ENCODE data around the gene DPYSL5.

DNA sequence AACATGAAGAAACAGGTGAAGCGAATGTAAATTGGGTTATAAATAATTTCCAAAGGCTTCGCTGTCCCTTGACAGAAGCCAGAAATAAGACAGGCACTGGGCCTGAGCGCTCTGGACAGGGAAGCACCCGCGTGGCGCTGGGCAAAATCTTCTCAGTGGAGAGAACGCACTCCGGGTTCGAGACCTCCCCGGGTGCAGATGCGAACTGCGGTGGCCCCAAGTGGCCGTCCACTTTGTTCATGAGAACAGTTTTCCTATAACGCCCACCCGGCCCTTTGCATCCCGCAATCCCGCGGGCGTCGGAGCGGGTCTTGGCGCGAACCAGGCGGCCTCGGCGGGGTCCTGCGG lies 651 bp upstream of the DPYSL5 start:
- no peak for TF ChIP-seq POLR2A (IDR thresholded peaks at IDR 0.05; ENCODE audit: low read depth, low read length)
- TF ChIP-seq SIN3A (IDR thresholded peaks at IDR 0.05; ENCODE audit: low read depth, low read length) = no peak
- TF ChIP-seq ETV6 (conservative IDR thresholded peaks at IDR 0.05 in 1 of 2, IDR thresholded peaks at IDR 0.05 in 1 of 2; ENCODE audit: borderline replicate concordance in 1 of 2, low read depth in 1 of 2) = no peak
- TF ChIP-seq, protein P1, sequence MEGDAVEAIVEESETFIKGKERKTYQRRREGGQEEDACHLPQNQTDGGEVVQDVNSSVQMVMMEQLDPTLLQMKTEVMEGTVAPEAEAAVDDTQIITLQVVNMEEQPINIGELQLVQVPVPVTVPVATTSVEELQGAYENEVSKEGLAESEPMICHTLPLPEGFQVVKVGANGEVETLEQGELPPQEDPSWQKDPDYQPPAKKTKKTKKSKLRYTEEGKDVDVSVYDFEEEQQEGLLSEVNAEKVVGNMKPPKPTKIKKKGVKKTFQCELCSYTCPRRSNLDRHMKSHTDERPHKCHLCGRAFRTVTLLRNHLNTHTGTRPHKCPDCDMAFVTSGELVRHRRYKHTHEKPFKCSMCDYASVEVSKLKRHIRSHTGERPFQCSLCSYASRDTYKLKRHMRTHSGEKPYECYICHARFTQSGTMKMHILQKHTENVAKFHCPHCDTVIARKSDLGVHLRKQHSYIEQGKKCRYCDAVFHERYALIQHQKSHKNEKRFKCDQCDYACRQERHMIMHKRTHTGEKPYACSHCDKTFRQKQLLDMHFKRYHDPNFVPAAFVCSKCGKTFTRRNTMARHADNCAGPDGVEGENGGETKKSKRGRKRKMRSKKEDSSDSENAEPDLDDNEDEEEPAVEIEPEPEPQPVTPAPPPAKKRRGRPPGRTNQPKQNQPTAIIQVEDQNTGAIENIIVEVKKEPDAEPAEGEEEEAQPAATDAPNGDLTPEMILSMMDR (IDR thresholded peaks at IDR 0.05 in 2 of 3, conservative IDR thresholded peaks at IDR 0.05 in 1 of 3; ENCODE audit: control insufficient read depth in 2 of 3, extremely low read depth in 1 of 3, insufficient read depth in 1 of 3, low read depth in 3 of 3, low read length in 3 of 3) = no peak
- TF ChIP-seq NR2C2 (IDR thresholded peaks at IDR 0.05; ENCODE audit: borderline replicate concordance, control insufficient read depth, insufficient read length, low read depth) = no peak
- no peak for TF ChIP-seq JUND (IDR thresholded peaks at IDR 0.05; ENCODE audit: low read depth, low read length)
- no peak for TF ChIP-seq SP1 (IDR thresholded peaks at IDR 0.05; ENCODE audit: low read depth, low read length)
- TF ChIP-seq, protein P2, sequence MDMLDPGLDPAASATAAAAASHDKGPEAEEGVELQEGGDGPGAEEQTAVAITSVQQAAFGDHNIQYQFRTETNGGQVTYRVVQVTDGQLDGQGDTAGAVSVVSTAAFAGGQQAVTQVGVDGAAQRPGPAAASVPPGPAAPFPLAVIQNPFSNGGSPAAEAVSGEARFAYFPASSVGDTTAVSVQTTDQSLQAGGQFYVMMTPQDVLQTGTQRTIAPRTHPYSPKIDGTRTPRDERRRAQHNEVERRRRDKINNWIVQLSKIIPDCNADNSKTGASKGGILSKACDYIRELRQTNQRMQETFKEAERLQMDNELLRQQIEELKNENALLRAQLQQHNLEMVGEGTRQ (IDR thresholded peaks at IDR 0.05; ENCODE audit: borderline replicate concordance, low read depth, low read length) = no peak
- TF ChIP-seq CHD2 (IDR thresholded peaks at IDR 0.05; ENCODE audit: borderline replicate concordance, low read depth, low read length) = no peak
- no peak for TF ChIP-seq ESRRA (IDR thresholded peaks at IDR 0.05; ENCODE audit: low read length)
- no peak for TF ChIP-seq CUX1 (IDR thresholded peaks at IDR 0.05; ENCODE audit: insufficient replicate concordance, low read depth, low read length)

All from GM12878 (cell line).